ENCODE results near the gene ZNF792.
"Not testable (repeated sequence)": the region's sequence is repeated elsewhere in the genome, so short reads cannot be mapped to it uniquely, and the experiment has no call there.

The ZNF792 gene

GRCh38 chr19:34963573-34964406 is at the start of gene ZNF792:
ZNF792 (minus strand) TSS chr19:34964229; CDS start chr19:34963662, 567 bp downstream.
- DNase-seq (ENCODE audit: low spot score): peak; percentile 55
- Mint-ChIP-seq H3K27me3 (ENCODE audit: low read depth) (no peaks in the 10 kb centered on the region), H3K4me1 (ENCODE audit: low read depth) (peaks cover 25% of the 10 kb centered on the region), H3K36me3 (ENCODE audit: low read depth) (peaks cover 50% of the 10 kb centered on the region), H3K4me3 (peak within 1 kb of the TSS; percentile 92), H3K27ac (peak within 1 kb of the TSS; percentile 86), H3K9me3 (peaks cover 66% of the 10 kb centered on the region)

- peaks cover 54% of the 10 kb centered on the region for H3K36me3 Mint-ChIP-seq (ENCODE audit: low read depth)
- H3K9me3 Mint-ChIP-seq: no peaks in the 10 kb centered on the region
- peak overlapping the region; percentile 57 for H3K4me3 Mint-ChIP-seq
- peaks cover 26% of the 10 kb centered on the region for H3K4me1 Mint-ChIP-seq (ENCODE audit: low read depth)
- DNase-seq (ENCODE audit: low spot score): peak; percentile 63
- H3K27me3 Mint-ChIP-seq (ENCODE audit: low read depth): no peaks in the 10 kb centered on the region
- peak overlapping the region; percentile 62 for H3K27ac Mint-ChIP-seq
These were observed 49.2 kb upstream of the ZNF792 start for GRCh38 chr19:35013041-35013819.

GRCh38 chr19:35011737-35012682 is 48.0 kb upstream of the ZNF792 start:
- peaks cover 27% of the 10 kb centered on the region for H3K4me1 Mint-ChIP-seq (ENCODE audit: low read depth)
- no peak overlapping the region for H3K27ac Mint-ChIP-seq
- peaks cover 52% of the 10 kb centered on the region for H3K36me3 Mint-ChIP-seq (ENCODE audit: low read depth)
- H3K27me3 Mint-ChIP-seq (ENCODE audit: low read depth): no peaks in the 10 kb centered on the region
- DNase-seq (ENCODE audit: low spot score): no peak
- no peaks in the 10 kb centered on the region for H3K9me3 Mint-ChIP-seq
- no peak overlapping the region for H3K4me3 Mint-ChIP-seq

DNA sequence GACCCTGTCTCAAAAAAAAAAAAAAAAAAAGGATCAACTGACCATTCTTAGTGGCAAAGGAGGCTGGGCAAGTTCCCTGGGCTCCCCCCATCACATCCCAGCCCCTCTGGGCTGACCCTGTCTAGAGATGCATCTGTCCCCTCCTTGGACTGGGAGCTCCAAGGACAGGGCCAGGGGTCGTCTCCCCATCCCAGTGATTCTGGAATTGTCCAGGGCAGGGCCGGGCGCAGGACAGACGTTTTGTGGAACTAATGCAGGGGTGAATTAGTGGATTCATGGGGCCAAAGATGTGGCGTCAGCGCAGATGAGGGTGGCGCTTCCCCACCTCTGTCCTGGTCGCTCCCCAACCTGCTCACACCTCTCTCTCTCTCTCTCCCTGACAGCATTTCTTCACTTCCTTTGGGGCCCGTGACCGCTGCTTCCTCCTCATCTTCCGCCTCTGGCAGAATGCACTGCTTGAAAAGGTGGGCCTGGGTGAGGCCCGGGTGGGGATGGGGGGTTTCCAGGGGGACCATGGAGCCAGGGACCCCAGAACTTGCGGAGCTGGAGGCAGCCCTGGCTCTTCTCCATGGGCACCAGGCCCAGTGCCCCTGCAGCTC is 47.2 kb upstream of the ZNF792 start:
- DNase-seq (ENCODE audit: low spot score): no peak
- H3K9me3 Mint-ChIP-seq: no peaks in the 10 kb centered on the region
- peak overlapping the region; percentile 26 for H3K27ac Mint-ChIP-seq
- no peaks in the 10 kb centered on the region for H3K27me3 Mint-ChIP-seq (ENCODE audit: low read depth)
- peaks cover 58% of the 10 kb centered on the region for H3K36me3 Mint-ChIP-seq (ENCODE audit: low read depth)
- no peak overlapping the region for H3K4me3 Mint-ChIP-seq
- H3K4me1 Mint-ChIP-seq (ENCODE audit: low read depth): peaks cover 32% of the 10 kb centered on the region

DNA sequence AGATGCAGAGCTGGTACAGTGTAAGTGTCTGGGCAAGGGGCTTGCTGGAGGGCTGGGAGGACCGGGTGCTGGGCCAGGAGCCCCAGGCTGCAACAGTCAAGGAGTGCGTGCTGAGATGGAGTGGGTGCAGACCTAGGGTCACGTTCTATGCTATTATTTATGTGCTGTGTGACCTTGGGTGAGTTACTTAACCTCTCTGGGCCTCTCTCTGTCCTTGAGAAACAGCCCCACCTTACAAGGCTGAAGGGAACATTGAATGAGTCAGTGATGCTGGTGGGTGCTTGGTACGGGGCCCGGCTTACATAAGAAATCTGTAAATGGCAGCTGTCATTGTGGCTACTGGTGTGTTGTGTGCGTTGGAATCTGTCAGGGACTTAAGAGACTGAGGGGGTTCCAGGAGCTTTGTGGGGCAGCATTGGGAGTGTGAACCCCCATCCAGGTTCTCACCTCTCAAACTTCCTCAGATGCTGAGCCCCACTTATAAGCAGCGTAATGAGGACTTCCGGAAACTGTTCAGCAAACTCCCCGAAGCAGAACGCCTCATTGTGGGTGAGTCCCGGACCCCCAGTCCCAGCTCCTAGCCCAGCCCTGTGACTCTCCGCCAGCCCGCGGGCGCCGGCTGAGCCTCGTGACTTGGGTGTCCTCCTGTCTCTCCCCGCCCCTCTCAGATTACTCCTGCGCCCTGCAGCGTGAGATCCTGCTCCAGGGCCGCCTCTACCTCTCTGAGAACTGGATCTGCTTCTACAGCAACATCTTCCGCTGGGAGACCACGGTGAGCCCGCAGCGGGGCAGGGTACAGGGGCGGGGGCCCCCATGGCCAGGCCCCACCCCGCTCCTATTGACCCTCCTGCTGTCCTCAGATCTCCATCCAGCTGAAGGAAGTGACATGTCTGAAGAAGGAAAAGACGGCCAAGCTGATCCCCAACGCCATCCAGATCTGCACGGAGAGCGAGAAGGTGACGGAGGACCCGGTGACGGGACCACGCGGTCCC is 45.7 kb upstream of the ZNF792 start:
- Mint-ChIP-seq H3K4me3 (no peak overlapping the region), H3K9me3 (no peaks in the 10 kb centered on the region), H3K27ac (no peak overlapping the region), H3K27me3 (ENCODE audit: low read depth) (no peaks in the 10 kb centered on the region), H3K4me1 (ENCODE audit: low read depth) (peaks cover 31% of the 10 kb centered on the region), H3K36me3 (ENCODE audit: low read depth) (peaks cover 45% of the 10 kb centered on the region)
- no peak for DNase-seq (ENCODE audit: low spot score)

GRCh38 chr19:35008891-35009341 is 44.9 kb upstream of the ZNF792 start:
- Mint-ChIP-seq H3K4me1 (ENCODE audit: low read depth) (peaks cover 27% of the 10 kb centered on the region), H3K9me3 (no peaks in the 10 kb centered on the region), H3K4me3 (no peak overlapping the region), H3K27me3 (ENCODE audit: low read depth) (no peaks in the 10 kb centered on the region), H3K27ac (no peak overlapping the region), H3K36me3 (ENCODE audit: low read depth) (peaks cover 39% of the 10 kb centered on the region)
- no peak for DNase-seq (ENCODE audit: low spot score)

- not testable (repeated sequence) for H3K9me3 Mint-ChIP-seq; DNase-seq (ENCODE audit: low spot score); H3K27ac Mint-ChIP-seq; H3K27me3 Mint-ChIP-seq (ENCODE audit: low read depth); H3K4me3 Mint-ChIP-seq
- H3K36me3 Mint-ChIP-seq (ENCODE audit: low read depth): peaks cover 34% of the 10 kb centered on the region
- peaks cover 26% of the 10 kb centered on the region for H3K4me1 Mint-ChIP-seq (ENCODE audit: low read depth)
These were observed 43.4 kb upstream of the ZNF792 start for GRCh38 chr19:35007427-35007826.

DNA sequence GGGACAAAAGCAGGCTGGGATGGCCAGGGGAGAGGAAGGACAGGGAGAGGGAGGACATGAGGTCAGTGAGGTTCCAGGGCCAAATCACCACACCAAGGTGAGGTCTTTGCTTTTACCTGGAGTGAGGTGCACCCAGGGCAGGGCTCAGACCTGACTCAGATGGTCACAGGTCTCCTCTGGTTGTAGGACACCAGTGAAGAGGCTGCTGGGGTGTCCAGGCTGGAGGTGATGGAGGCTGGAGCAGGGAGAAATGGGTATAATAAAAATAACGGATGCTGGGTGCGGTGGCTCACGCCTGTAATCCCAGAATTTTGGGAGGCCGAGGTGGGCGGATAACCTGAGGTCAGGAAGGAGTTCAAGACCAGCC is 43.0 kb upstream of the ZNF792 start:
- no peak for DNase-seq (ENCODE audit: low spot score)
- Mint-ChIP-seq H3K4me1 (ENCODE audit: low read depth) (peaks cover 27% of the 10 kb centered on the region), H3K27ac (no peak overlapping the region), H3K36me3 (ENCODE audit: low read depth) (peaks cover 31% of the 10 kb centered on the region), H3K9me3 (no peaks in the 10 kb centered on the region), H3K27me3 (ENCODE audit: low read depth) (no peaks in the 10 kb centered on the region), H3K4me3 (no peak overlapping the region)

GRCh38 chr19:35006342-35006998 is 42.4 kb upstream of the ZNF792 start:
- no peak overlapping the region for H3K4me3 Mint-ChIP-seq
- no peaks in the 10 kb centered on the region for H3K27me3 Mint-ChIP-seq (ENCODE audit: low read depth)
- no peak for DNase-seq (ENCODE audit: low spot score)
- H3K9me3 Mint-ChIP-seq: no peaks in the 10 kb centered on the region
- H3K4me1 Mint-ChIP-seq (ENCODE audit: low read depth): peaks cover 31% of the 10 kb centered on the region
- H3K36me3 Mint-ChIP-seq (ENCODE audit: low read depth): peaks cover 31% of the 10 kb centered on the region
- no peak overlapping the region for H3K27ac Mint-ChIP-seq

GRCh38 chr19:35006007-35006341 is 41.9 kb upstream of the ZNF792 start:
- not testable (repeated sequence) for H3K27me3 Mint-ChIP-seq (ENCODE audit: low read depth); DNase-seq (ENCODE audit: low spot score); H3K27ac Mint-ChIP-seq; H3K4me3 Mint-ChIP-seq; H3K9me3 Mint-ChIP-seq
- H3K36me3 Mint-ChIP-seq (ENCODE audit: low read depth): peaks cover 31% of the 10 kb centered on the region
- peaks cover 32% of the 10 kb centered on the region for H3K4me1 Mint-ChIP-seq (ENCODE audit: low read depth)

DNA sequence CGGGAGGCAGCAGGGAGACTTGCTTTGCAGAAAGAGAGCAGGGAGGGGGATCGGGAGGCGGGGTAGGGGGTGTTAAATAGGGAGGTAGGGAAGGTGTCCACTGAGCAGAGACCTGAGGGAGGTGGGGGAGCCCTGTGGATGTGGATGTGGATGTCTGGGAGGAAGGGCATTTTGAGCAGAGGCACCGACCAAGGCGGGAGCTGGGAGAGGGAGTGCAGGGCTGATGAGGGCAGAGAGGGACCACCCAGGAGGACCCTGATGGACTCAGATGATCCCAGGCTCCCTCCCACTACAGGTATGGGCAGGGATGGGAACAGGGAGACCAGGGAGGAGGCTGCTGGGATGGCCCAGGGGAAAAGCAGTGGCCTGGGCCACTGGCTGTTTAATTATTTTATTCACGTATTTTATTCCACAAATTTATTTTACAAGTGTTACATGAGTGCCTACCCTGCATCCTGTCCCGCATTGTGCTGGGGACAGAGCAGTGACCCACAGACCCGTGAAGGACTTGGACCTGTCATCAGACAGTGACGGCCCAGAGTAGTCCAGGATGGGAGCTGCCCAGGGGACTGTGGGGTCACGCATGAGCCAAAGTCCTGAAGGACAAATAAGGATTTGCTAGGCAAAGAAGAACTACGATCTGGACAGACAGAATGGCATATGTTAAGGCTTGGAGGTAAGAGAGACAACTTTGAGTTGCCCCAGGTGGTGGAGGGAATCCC is 41.4 kb upstream of the ZNF792 start:
- DNase-seq (ENCODE audit: low spot score): no peak
- H3K36me3 Mint-ChIP-seq (ENCODE audit: low read depth): peaks cover 27% of the 10 kb centered on the region
- no peak overlapping the region for H3K27ac Mint-ChIP-seq
- no peak overlapping the region for H3K4me3 Mint-ChIP-seq
- H3K4me1 Mint-ChIP-seq (ENCODE audit: low read depth): peaks cover 34% of the 10 kb centered on the region
- no peaks in the 10 kb centered on the region for H3K27me3 Mint-ChIP-seq (ENCODE audit: low read depth)
- no peaks in the 10 kb centered on the region for H3K9me3 Mint-ChIP-seq
